HG03280 (cell line): Measurements from ENCODE around the gene NPAS3.

ENCODE experiments used
- ATAC-seq: cut with Tn5 transposase; IDR thresholded peaks from one replicate; pipeline ENCODE4 v1.9.1; 2021; ENCODE audit warnings: mild to moderate bottlenecking, moderate library complexity; ENCODE audit not compliant: unreplicated experiment

Gene NPAS3

GRCh38 chr14:33839193-33840076 is 900.8 kb downstream of the NPAS3 start:
- no peak for ATAC-seq

GRCh38 chr14:33840797-33841196 is 902.1 kb downstream of the NPAS3 start:
- no peak for ATAC-seq

- no peak for ATAC-seq
Observed at GRCh38 chr14:33842299-33842698, 903.6 kb downstream of the NPAS3 start.

DNA sequence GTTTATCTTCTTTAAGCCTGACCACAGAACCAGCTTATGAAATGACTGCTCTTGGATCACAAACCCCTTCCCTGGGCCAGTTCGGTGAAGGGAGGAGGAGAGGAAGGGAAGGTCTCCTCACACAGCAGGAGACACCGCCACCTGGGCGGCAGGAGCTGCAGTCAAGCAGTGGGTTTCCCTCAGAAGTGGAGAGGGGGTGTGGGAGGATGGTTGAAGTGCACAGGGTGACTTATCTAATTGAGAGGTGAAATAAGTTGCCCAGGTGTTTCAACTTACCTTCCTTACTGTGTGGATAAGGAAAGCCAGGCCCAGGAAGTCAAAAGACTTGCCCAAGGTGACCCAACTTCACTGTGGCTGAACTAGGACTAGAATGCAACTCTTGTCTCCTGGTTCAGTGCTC is 905.4 kb downstream of the NPAS3 start:
- ATAC-seq: no peak

DNA sequence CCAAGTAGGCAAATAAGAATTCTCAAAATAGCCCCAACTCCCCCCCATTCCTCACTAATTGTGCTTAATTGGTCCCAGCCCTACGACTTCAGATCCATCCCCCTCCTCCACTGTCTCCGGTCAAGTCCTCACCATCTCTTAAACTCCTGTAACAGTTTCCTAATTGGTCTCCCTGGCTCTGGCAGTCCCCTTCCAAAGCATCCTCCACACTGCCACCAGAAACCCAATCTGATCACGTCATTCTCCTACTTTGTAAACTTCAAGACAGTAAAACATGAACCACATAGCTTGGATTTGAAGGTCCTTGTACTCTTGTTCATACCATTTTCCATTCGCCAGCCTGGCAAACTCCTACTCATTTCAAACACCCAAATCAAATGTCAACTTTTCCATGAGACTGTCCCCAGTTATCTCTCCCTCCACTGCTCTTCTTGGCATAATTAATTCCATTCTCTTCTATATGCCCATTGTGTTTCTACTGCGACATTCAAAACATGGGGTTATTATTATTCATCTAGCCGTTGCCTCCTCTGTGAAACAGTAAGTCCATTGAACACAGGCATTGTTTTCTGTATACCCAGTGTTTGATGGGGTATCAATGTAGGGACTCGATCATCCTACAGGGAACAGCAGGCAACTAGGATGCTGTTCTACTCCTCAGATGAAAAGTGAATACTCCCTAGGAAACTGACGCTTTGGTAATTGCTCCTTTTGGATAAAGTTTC is 907.6 kb downstream of the NPAS3 start:
- ATAC-seq: no peak

DNA sequence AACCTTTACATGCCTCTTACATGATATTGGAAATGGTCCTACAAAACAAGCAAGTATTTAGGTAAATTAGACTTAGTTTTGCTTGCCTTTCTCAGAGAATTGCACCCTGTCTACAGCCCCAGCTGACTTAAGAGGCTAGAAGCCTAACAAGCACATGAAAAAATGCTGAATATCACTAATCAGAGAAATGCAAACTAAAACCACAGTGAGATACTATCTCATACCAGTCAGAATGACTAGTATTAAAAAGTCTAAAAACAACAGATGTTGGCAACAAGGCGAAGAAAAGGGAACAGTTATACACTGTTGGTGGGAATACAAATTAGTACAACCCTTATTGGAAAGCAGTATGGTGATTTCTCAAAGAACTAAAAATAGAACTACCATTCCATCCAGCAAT is 908.4 kb downstream of the NPAS3 start:
- ATAC-seq: no peak

GRCh38 chr14:33848009-33848408 is 909.3 kb downstream of the NPAS3 start:
- ATAC-seq: no peak

DNA sequence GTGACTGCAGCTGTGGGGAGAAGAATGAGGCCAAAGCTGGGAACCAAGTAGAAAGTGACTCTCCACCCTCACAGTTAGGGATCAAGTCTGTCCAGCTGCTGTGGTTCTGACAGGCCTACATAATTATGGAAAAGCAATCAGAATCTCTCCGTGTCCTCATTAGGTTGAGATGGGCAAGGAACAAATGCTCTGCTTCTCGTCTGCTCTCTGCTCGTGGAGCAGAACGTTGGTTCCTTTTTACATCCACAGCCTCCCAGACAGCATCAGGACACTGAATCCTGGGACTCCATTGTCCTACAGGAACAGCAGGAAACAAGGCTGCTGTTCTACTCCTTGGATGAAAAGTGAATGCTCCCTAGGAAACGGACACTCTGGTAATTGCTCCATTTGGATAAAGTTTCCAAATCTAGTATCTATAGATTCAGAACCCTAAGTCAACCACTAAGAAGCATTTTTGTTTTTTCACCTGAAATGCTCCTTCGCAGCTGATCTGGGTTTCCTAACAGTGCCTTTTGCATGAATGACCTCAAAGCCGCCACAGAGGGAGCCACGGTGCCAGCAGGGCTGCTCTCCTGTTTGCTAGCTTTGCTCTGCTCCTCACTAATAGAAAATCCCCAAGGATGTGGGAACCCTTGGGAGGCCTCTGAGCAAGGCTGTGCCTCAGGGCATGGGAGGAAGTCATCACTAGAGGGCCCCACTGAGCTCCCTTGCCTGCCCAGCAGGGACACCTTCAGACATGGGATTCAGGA is 910.2 kb downstream of the NPAS3 start:
- ATAC-seq: no peak

GRCh38 chr14:33849455-33849801 is 910.7 kb downstream of the NPAS3 start:
- no peak for ATAC-seq

DNA sequence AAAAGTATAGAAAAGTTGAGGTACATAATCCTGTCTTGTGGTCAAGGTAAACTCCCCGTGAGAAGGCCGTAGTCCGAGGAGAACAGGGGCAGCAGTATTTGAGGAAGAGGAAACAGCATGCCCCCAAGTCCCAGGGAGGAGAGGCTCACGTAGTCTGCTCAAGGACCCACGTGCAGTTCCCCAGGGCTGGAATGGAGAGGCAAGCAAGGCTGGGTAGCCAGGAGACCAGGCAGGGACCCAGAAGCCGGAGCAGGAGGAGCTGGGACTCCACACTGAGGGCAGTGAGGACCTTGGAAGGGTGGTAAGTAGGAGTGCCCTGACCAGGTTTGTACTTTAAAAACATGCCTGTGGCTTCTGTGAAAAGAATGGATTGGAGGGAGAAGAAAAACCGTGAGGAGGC is 912.1 kb downstream of the NPAS3 start:
- ATAC-seq: no peak

DNA sequence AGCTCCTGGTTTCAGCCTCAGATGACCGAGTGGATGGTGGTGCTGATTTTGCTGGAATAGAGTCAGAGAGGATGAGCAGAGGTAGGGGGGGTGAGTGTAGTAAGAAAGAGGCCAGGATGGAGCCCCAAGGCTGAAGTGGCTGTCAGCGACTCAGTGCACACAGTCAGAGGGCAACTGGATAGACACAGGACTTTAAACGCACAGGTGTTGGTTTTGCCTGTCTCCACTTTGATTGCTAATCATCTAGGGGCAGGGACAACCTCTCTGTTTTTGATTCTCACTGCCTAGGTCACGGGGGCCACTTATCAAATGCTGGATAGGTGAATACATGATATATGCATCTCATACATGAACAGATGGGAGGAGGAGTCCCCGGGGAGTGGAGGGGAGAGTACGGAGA is 912.7 kb downstream of the NPAS3 start:
- no peak for ATAC-seq

DNA sequence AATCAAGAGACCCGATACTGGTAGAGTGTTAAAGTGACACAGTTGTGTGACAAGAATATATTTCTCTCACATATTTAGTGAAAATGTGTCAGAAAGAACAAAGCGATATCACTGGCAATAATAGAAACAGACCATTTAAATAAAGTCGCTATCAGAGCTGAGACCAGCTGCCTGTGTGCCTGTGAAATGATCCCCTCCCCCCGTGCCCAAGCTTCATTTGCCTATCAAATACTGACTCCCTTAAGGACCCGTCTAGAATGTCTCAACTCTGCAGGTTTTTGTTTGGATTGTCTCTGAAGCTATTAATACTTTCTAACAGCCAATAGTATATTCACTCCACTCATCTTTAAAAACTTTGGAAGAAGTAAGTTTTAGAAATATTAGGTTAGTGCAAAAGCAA is 913.3 kb downstream of the NPAS3 start:
- no peak for ATAC-seq
